Astrocyte (in vitro differentiated cells and primary cell): ENCODE results near the gene PRR12. TPM values are rescaled to one million over a fixed set of nuclear protein-coding genes. Genes with fewer than 3 reads are reported as not detected.

Source experiments
- DNase-seq: peaks from one replicate; pipeline ENCODE4 v3.0.0-alpha.2; 2010; ENCODE audit warnings: low read depth
- FAIRE-seq: peaks from 2 replicates; lab custom pipeline; 2011; peaks lifted over from hg19 to GRCh38; lab: Jason Lieb, UNC
- H2AFZ ChIP-seq: 2 replicates; pipeline ENCODE4 v1.6.0; 2012; ENCODE audit warnings: low read depth, low read length, inconsistent platforms
- H3K27ac ChIP-seq: 2 replicates; pipeline ENCODE4 v1.5.1; 2011; ENCODE audit warnings: low read depth, low read length, inconsistent platforms
- H3K27me3 ChIP-seq: 2 replicates; pipeline ENCODE4 v1.6.0; 2011; ENCODE audit warnings: low read length, inconsistent platforms; ENCODE audit not compliant: insufficient read depth
- H3K36me3 ChIP-seq: 2 replicates; pipeline ENCODE4 v1.5.1; 2011; ENCODE audit warnings: low read length, inconsistent platforms; ENCODE audit not compliant: insufficient read depth
- H3K4me1 ChIP-seq: 2 replicates; pipeline ENCODE4 v1.5.1; 2011; ENCODE audit warnings: low read length, inconsistent platforms; ENCODE audit not compliant: insufficient read depth
- H3K4me2 ChIP-seq: 2 replicates; pipeline ENCODE4 v1.6.0; 2012; ENCODE audit warnings: low read length, inconsistent platforms
- H3K4me3 ChIP-seq: 2 replicates; pipeline ENCODE4 v1.5.1; 2011; ENCODE audit warnings: low read depth, mild to moderate bottlenecking, low read length, inconsistent platforms; ENCODE audit not compliant: insufficient read depth
- H3K79me2 ChIP-seq: 2 replicates; pipeline ENCODE4 v1.6.0; 2012; ENCODE audit warnings: mild to moderate bottlenecking, low read length, inconsistent platforms; ENCODE audit not compliant: insufficient read depth
- H3K9ac ChIP-seq: 2 replicates; pipeline ENCODE4 v1.6.0; 2012; ENCODE audit warnings: mild to moderate bottlenecking, low read length, inconsistent platforms
- H3K9me3 ChIP-seq: 2 replicates; pipeline ENCODE4 v1.5.1; 2012; ENCODE audit warnings: low read depth, mild to moderate bottlenecking, low read length, inconsistent platforms; ENCODE audit not compliant: insufficient read depth
- H4K20me1 ChIP-seq: 2 replicates; pipeline ENCODE4 v1.6.0; 2012; ENCODE audit warnings: low read length, inconsistent platforms; ENCODE audit not compliant: insufficient read depth
- H3K27ac Mint-ChIP-seq: one replicate; pipeline ENCODE4 v1.8.0; 2021; ENCODE audit warnings: mild to moderate bottlenecking, mixed read lengths; ENCODE audit not compliant: unreplicated experiment
- H3K27me3 Mint-ChIP-seq: one replicate; pipeline ENCODE4 v1.8.0; 2021; ENCODE audit warnings: low read depth, mixed read lengths; ENCODE audit not compliant: unreplicated experiment
- H3K36me3 Mint-ChIP-seq: one replicate; pipeline ENCODE4 v1.8.0; 2021; ENCODE audit warnings: low read depth, mixed read lengths; ENCODE audit not compliant: unreplicated experiment
- H3K4me1 Mint-ChIP-seq: one replicate; pipeline ENCODE4 v1.8.0; 2021; ENCODE audit warnings: low read depth, mixed read lengths; ENCODE audit not compliant: unreplicated experiment
- H3K4me3 Mint-ChIP-seq: one replicate; pipeline ENCODE4 v1.8.0; 2021; ENCODE audit warnings: mild to moderate bottlenecking, moderate library complexity, mixed read lengths; ENCODE audit not compliant: unreplicated experiment
- H3K9me3 Mint-ChIP-seq: one replicate; pipeline ENCODE4 v1.8.0; 2021; ENCODE audit warnings: mild to moderate bottlenecking, mixed read lengths; ENCODE audit not compliant: unreplicated experiment
- EZH2 ChIP-seq: IDR thresholded peaks from 2 replicates; pipeline ENCODE4 v1.6.1; 2012; ENCODE audit warnings: mild to moderate bottlenecking, low read length, inconsistent platforms; ENCODE audit not compliant: insufficient read depth
- total RNA-seq: library from RNA; stranded (reverse); gene quantifications from 2 replicates; pipeline ENCODE4 v1.2.1, GENCODE V29; 2021
- TF ChIP-seq, protein P1 (sequence below): IDR thresholded peaks from 2 replicates; pipeline ENCODE4 v1.5.1; 2011; ENCODE audit warnings: low read depth, mild to moderate bottlenecking, inconsistent platforms, low read length, moderate library complexity; ENCODE audit not compliant: insufficient read depth

Gene PRR12
- total RNA-seq, 1 donor from 2014 or later: 29.7 TPM

DNA sequence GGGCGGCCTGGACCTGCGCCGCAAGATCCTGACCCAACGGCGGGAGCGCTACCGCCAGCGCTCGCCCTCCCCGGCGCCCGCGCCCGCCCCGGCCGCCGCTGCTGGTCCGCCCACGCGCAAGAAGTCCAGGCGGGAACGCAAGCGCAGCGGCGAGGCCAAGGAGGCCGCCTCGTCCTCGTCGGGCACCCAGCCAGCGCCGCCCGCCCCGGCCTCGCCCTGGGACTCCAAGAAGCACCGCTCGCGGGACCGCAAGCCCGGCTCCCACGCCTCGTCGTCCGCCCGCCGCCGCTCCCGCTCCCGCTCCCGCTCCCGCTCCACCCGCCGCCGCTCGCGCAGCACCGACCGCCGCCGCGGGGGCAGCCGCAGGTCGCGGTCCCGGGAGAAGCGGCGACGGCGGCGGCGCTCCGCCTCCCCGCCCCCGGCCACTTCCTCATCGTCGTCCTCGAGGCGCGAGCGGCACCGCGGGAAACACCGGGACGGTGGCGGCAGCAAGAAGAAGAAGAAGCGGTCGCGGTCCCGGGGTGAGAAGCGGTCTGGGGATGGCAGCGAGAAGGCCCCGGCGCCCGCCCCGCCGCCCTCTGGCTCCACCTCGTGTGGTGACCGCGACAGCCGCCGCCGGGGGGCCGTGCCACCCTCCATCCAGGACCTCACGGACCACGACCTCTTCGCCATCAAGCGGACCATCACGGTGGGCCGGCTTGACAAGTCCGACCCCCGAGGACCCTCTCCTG is 61.0 kb downstream of the PRR12 start:
- Mint-ChIP-seq H3K27ac (no peak overlapping the region), H3K4me1 (no peaks in the 10 kb centered on the region), H3K4me3 (no peak overlapping the region), H3K9me3 (no peaks in the 10 kb centered on the region), H3K27me3 (no peaks in the 10 kb centered on the region), H3K36me3 (peaks cover 6% of the 10 kb centered on the region)
- DNase-seq: no peak
- Histone ChIP-seq H3K27ac (no peak overlapping the region), H2AFZ (no peak overlapping the region), H3K4me2 (no peak overlapping the region), H4K20me1 (peaks cover 71% of the 10 kb centered on the region), H3K4me1 (no peaks in the 10 kb centered on the region), H3K9ac (no peak overlapping the region), H3K36me3 (peaks cover 6% of the 10 kb centered on the region), H3K9me3 (no peaks in the 10 kb centered on the region), H3K79me2 (peaks cover 45% of the 10 kb centered on the region), H3K4me3 (no peak overlapping the region), H3K27me3 (no peaks in the 10 kb centered on the region)
- FAIRE-seq: no peak
- TF ChIP-seq, protein P1, sequence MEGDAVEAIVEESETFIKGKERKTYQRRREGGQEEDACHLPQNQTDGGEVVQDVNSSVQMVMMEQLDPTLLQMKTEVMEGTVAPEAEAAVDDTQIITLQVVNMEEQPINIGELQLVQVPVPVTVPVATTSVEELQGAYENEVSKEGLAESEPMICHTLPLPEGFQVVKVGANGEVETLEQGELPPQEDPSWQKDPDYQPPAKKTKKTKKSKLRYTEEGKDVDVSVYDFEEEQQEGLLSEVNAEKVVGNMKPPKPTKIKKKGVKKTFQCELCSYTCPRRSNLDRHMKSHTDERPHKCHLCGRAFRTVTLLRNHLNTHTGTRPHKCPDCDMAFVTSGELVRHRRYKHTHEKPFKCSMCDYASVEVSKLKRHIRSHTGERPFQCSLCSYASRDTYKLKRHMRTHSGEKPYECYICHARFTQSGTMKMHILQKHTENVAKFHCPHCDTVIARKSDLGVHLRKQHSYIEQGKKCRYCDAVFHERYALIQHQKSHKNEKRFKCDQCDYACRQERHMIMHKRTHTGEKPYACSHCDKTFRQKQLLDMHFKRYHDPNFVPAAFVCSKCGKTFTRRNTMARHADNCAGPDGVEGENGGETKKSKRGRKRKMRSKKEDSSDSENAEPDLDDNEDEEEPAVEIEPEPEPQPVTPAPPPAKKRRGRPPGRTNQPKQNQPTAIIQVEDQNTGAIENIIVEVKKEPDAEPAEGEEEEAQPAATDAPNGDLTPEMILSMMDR: no peak
- TF ChIP-seq EZH2: no peak

DNA sequence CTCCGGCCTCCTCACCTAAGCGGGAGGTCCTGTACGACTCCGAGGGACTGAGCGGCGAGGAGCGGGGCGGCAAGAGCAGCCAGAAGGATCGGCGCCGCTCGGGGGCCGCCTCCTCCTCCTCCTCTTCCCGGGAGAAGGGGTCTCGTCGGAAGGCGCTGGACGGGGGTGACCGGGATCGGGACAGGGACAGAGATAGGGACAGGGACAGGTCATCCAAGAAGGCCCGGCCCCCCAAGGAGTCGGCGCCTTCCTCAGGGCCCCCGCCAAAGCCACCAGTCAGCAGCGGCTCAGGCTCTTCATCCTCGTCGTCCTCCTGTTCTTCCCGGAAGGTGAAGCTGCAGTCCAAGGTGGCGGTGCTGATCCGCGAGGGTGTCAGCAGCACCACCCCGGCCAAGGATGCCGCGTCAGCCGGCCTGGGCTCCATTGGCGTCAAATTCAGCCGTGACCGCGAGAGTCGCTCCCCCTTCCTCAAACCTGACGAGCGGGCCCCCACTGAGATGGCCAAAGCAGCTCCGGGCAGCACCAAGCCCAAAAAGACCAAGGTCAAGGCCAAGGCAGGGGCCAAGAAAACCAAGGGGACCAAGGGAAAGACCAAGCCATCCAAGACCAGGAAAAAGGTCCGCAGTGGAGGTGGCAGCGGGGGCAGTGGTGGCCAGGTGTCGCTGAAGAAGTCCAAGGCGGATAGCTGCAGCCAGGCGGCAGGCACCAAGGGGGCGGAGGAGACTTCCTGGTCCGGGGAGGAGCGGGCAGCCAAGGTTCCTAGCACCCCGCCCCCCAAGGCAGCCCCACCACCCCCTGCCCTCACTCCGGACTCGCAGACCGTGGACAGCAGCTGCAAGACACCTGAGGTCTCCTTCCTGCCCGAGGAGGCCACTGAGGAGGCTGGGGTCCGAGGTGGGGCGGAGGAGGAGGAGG is 61.8 kb downstream of the PRR12 start:
- Histone ChIP-seq H4K20me1 (peaks cover 69% of the 10 kb centered on the region), H3K4me1 (no peaks in the 10 kb centered on the region), H3K36me3 (peaks cover 6% of the 10 kb centered on the region), H3K9ac (no peak overlapping the region), H3K9me3 (no peaks in the 10 kb centered on the region), H3K27ac (no peak overlapping the region), H3K4me2 (no peak overlapping the region), H3K27me3 (no peaks in the 10 kb centered on the region), H3K4me3 (no peak overlapping the region), H2AFZ (no peak overlapping the region), H3K79me2 (peaks cover 37% of the 10 kb centered on the region)
- TF ChIP-seq, protein P1: no peak
- TF ChIP-seq EZH2: no peak
- no peaks in the 10 kb centered on the region for H3K9me3 Mint-ChIP-seq
- no peak overlapping the region for H3K27ac Mint-ChIP-seq
- peaks cover 9% of the 10 kb centered on the region for H3K36me3 Mint-ChIP-seq
- no peak overlapping the region for H3K4me3 Mint-ChIP-seq
- no peak for FAIRE-seq
- DNase-seq: no peak
- no peaks in the 10 kb centered on the region for H3K4me1 Mint-ChIP-seq
- H3K27me3 Mint-ChIP-seq: no peaks in the 10 kb centered on the region
